Esophagus (tissue), 2 donors: ENCODE measurements around the gene ZNF181. TPM values are rescaled to one million over a fixed set of nuclear protein-coding genes. Genes with fewer than 3 reads are reported as not detected.
A peak's percentile ranks its signal among the peaks of the same experiment; 100 is the strongest.

ENCODE experiments used
- H3K27ac ChIP-seq, 2 donors: one replicate each; pipeline ENCODE4 v1.5.1; 2013; ENCODE audit warnings: low read depth in 2 of 2, mild to moderate bottlenecking in 2 of 2, inconsistent platforms in 1 of 2, low read length in 1 of 2, moderate library complexity in 1 of 2
- H3K27me3 ChIP-seq, 2 donors: one replicate each; pipeline ENCODE4 v1.6.1; 2013; ENCODE audit warnings: low read length in 2 of 2, control low read depth in 1 of 2, mild to moderate bottlenecking in 1 of 2; ENCODE audit not compliant: insufficient read depth in 2 of 2, control insufficient read depth in 1 of 2
- H3K36me3 ChIP-seq, 2 donors: one replicate each; pipeline ENCODE4 v1.6.1; 2013; ENCODE audit warnings: low read length in 1 of 2; ENCODE audit not compliant: control insufficient read depth in 2 of 2, insufficient read depth in 2 of 2
- H3K4me1 ChIP-seq, 2 donors: one replicate each; pipeline ENCODE4 v1.6.1; 2013; ENCODE audit warnings: low read length in 1 of 2; ENCODE audit not compliant: control insufficient read depth in 2 of 2, insufficient read depth in 2 of 2
- H3K4me3 ChIP-seq, 2 donors: one replicate each; pipeline ENCODE4 v1.5.1; 2013; ENCODE audit warnings: low read length in 2 of 2, mild to moderate bottlenecking in 2 of 2, low read depth in 1 of 2, moderate library complexity in 1 of 2
- H3K9me3 ChIP-seq, 2 donors: one replicate each; pipeline ENCODE4 v1.6.1; 2013; ENCODE audit warnings: mild to moderate bottlenecking in 2 of 2, low read depth in 1 of 2, low read length in 1 of 2, moderate library complexity in 1 of 2; ENCODE audit not compliant: control insufficient read depth in 2 of 2, insufficient read depth in 1 of 2
- WGBS, 2 donors: extraction: QIAGEN DNeasy Blood & Tissue Kit; methylation state at CpG; one replicate each; pipeline ENCODE4 v1.1.7; 2013; 5-methylcytosine and 5-hydroxymethylcytosine counted together
- polyA plus RNA-seq, 2 donors: library from polyadenylated mRNA; stranded (reverse); fragments of 200-250 nt; gene quantifications; one replicate each; pipeline ENCODE4 v1.2.3, GENCODE V29; 2013
- donor health status: healthy with polysubstance abuse.
- donor health status: Bipolar disorder and iron deficiency.

The ZNF181 gene
- polyA plus RNA-seq, 2 donors = 4.0 to 4.5 TPM

DNA sequence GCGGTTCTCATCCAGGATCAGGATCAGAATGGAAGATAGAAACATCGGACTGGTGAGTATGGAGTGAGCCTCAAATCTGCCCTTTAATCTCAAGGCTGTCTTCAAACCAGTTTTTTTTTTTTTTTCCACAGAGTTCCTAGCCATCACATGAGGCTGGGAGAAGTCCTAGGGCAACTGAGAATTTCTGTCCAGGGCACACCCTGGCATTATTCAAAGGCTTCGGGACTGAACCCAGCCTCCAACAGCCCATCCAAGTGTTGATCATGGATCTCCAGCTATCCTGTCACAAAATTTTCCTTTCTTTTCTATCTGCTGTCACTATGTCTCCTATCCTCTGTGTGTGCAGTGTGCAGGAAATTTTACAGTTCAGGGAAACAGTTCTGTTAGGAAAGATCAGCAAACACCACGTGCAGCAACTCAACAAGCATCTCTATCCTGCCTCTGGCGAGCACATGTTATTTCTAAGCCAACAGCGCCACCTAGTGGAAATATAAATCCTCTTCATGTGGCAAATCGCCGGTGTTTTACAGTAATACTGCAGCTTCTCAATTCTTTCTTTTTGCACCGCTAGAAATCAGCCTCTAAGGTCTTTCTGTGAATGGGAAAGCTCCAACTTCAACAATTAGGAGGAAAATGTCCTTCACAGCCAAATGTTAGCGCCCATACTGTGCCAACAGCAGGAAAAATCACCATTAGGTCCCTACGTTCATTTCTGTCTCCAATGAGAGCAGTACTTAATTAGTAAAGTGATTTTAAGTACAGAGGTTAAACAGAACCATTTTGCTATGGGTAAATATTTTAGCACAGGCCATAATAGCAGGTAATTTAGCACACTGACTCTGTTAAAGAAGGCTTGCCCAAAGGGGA, 21.4 kb upstream of the ZNF181 start:
- H3K36me3 ChIP-seq = no peaks in the 10 kb centered on the region
- WGBS, 2 donors = 33 to 37% methylated on average over 11 of the region's 11 CpGs
- H3K27me3 ChIP-seq = peaks cover 0 to 2% of the 10 kb centered on the region in 2 donors

DNA sequence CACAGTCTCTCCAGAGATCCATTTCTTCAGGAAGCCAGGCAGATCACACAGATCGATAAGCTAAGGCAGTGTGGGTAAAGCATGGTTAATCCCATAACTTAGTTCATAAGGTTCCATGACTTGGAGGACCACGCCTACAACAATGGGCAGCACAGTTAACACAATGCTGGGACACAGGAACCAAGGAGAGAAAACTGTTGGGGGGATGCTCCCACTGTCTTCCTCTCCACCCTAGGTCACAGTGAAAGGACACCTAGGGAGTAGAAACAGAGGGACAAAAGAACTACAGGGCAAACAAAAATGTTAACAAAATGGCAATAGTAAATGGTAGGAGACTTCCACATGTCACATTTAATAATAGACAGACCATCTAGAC, 20.8 kb upstream of the ZNF181 start:
- Histone ChIP-seq H3K4me1 (no peaks in the 10 kb centered on the region), H3K4me3 (no peak overlapping the region), H3K36me3 (no peaks in the 10 kb centered on the region), H3K27ac (no peak overlapping the region), H3K9me3 (no peaks in the 10 kb centered on the region), H3K27me3 (peaks cover 0 to 2% of the 10 kb centered on the region in 2 donors)
- 82 to 88% methylated on average over 2 of the region's 2 CpGs for WGBS, 2 donors

More for the DNA sequence above, 21.4 kb upstream of the ZNF181 start:
- H3K4me3 ChIP-seq = no peak overlapping the region
- H3K9me3 ChIP-seq = peaks cover under 1 to 2% of the 10 kb centered on the region in 2 donors
- no peaks in the 10 kb centered on the region for H3K4me1 ChIP-seq
- no peak overlapping the region for H3K27ac ChIP-seq

DNA sequence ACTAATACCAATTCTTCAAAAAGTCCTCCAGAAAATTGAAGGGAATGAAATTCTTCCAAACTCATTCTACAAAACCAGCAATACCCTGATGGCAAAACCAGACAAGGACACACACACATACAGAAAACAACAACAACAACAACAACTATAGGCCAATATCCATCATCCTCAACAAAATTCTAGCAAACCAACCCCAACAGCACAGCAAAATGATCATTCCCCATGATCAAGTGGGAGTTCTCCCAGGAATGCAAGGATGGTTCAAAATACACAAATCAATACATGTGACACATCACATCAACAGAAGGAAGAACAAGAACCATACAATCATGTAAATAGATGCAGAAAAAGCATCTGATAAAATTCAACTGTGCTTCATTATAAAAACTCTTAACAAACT, 18.7 kb upstream of the ZNF181 start:
- H3K4me3 ChIP-seq = no peak overlapping the region
- no peaks in the 10 kb centered on the region for H3K9me3 ChIP-seq
- no peaks in the 10 kb centered on the region for H3K4me1 ChIP-seq
- peaks cover 0 to 2% of the 10 kb centered on the region in 2 donors for H3K27me3 ChIP-seq
- no peaks in the 10 kb centered on the region for H3K36me3 ChIP-seq
- no peak overlapping the region for H3K27ac ChIP-seq

DNA sequence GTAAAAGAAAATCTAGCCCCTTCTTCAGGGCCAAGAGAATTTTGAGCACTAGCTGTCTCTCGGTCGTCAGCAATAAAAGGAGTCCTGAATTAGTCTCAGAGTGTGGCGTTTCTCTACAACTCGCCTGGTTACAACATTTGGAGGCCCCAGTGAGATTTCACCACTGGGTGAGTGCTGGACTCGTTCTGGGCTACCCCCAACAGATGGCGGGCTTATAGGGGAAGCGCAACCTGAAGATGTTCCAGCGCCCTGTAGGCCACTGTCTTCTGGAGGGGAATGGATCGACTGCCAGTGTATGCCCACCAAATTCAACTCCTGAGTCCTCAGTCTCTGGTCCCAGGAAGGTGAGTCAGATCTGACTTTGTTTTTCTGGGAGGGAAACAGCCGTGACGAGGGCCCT, 11.7 kb upstream of the ZNF181 start:
- H3K4me1 ChIP-seq = no peaks in the 10 kb centered on the region
- WGBS, 2 donors = 54 to 72% methylated on average over 11 of the region's 11 CpGs

DNA sequence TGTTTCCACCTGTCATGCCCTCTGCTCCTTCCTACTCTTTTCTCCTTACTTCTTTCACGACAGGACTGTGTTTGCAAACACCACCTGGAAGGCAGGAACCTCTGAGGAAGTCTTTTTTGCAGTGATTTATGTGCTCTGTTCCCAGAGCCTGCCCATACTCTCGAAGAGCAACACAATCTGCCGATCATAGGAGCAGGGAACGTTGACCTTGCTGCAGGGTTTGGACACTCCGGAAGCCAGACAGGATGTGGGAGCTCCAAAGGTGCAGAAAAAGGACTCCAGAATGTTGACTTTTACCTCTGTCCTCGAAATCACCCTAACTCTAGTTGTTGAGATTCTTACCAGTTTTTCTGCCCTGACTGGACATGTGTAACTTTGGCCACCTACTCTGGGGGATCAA, 8.6 kb upstream of the ZNF181 start:
- Histone ChIP-seq H3K27ac (no peak overlapping the region), H3K4me3 (no peak overlapping the region), H3K9me3 (no peaks in the 10 kb centered on the region), H3K27me3 (no peaks in the 10 kb centered on the region), H3K36me3 (no peaks in the 10 kb centered on the region), H3K4me1 (no peaks in the 10 kb centered on the region)
- 34 to 38% methylated on average over 6 of the region's 6 CpGs for WGBS, 2 donors

More for the DNA sequence above, 11.7 kb upstream of the ZNF181 start:
- Histone ChIP-seq H3K9me3 (no peaks in the 10 kb centered on the region), H3K27me3 (no peaks in the 10 kb centered on the region), H3K27ac (no peak overlapping the region), H3K4me3 (no peak overlapping the region), H3K36me3 (no peaks in the 10 kb centered on the region)

DNA sequence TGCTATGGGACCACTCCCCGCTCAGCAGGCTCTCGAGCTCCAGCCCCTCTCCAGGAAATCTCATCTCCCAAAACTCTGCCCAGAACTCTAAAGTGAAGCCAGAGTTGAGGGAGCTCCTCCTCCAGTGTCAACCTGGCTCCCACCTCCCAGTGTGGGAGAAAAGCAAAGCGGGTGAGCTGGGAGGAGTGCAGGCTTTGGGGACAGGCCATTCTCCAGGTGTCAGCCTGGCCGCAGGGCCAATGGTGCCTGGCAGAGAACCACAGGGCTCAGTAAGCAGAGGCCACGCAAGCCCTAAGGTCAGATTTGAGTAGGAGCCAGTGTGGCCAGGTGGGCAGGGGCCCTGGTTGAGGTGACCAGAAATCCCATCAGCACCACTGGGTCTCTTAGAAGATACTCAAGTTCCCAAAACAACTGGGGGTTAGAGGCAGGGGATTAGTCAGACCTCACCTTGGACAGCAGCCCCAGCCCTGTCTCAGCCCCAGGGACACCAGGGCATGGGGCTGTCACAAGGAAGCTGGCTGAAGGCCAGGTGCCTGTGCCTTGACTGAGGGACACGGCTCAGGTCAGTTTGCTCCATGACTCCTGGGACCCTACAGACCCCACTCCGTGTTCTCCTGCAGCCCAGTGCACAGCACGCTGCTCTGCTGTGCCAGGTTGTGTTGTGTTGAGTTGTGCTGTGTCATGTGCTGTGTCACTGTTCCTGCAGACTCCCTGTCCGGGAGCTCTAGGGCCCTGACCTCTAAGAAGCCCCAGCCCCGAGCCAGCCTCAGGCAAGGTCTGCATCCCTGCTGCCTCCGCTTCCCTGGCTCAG, 2.8 kb upstream of the ZNF181 start:
- Histone ChIP-seq H3K27ac (no peak overlapping the region), H3K4me3 (no peak overlapping the region), H3K4me1 (peaks cover 4 to 16% of the 10 kb centered on the region in 2 donors), H3K36me3 (peaks cover 0 to 4% of the 10 kb centered on the region in 2 donors), H3K27me3 (no peaks in the 10 kb centered on the region), H3K9me3 (peaks cover 0 to 3% of the 10 kb centered on the region in 2 donors)
- 85 to 86% methylated on average over 10 to 11 of the region's 11 CpGs for WGBS, 2 donors

DNA sequence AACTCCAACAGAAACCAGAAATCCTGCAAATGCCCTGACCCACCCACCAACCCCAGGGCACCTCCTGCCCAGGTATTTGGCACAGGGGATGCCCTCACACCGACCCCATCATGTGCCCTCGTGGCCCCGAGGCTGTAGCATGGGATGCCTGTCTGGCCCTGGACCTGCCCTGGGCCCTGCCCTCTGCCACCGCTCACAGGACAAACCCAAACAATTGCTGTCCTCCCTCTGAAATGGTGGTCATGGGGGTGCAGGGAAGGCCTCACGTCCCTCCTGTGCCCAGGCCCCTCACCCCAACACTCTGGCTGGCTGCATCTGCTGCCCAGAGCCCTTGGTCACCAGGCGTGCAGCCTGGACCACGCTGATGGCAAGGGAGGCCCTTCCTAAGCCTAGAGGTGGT, 2.1 kb upstream of the ZNF181 start:
- Histone ChIP-seq H3K9me3 (peaks cover 0 to 3% of the 10 kb centered on the region in 2 donors), H3K27ac (no peak overlapping the region), H3K4me1 (peaks cover 4 to 16% of the 10 kb centered on the region in 2 donors), H3K27me3 (no peaks in the 10 kb centered on the region), H3K36me3 (peaks cover 0 to 4% of the 10 kb centered on the region in 2 donors), H3K4me3 (no peak overlapping the region)
- 87 to 88% methylated on average over 7 of the region's 7 CpGs for WGBS, 2 donors

DNA sequence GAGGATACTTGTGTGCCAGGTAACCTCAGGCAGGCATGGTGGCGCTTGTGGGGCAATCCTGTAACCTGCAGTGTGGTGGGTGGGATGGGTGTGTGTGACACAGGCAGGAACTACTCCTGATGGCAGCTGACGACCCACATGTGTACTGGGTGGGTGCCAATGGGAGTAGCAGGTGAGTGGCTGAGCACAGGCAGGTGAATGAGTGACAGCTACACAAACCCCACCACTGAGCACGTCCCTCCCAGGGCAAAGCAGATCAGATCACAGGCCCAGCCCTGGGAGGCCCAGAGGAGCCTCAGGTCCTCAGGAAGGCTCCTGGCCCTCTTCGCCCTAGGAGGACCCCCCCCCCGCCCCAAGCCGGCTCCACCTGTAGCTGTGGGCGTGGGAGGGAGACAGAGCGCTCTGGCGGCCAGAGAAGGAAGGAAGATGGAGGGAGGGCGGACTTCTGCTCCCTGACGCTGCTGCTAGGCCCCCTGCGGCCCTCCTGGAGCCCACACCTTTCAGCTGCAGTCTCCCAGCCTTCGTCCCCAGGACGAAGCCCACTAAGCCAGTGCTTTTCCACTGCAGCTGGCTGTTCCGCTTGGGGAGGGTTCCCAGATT, 1.3 kb upstream of the ZNF181 start:
- H3K27me3 ChIP-seq = no peaks in the 10 kb centered on the region
- peaks cover 4 to 16% of the 10 kb centered on the region in 2 donors for H3K4me1 ChIP-seq
- peaks cover 0 to 5% of the 10 kb centered on the region in 2 donors for H3K9me3 ChIP-seq
- WGBS, 2 donors = 42% methylated on average over 15 of the region's 15 CpGs
- H3K4me3 ChIP-seq = peak overlapping the region; percentile 0 to 80
- H3K36me3 ChIP-seq = peaks cover 0 to 6% of the 10 kb centered on the region in 2 donors
- H3K27ac ChIP-seq = peak overlapping the region; percentile 27 to 93

DNA sequence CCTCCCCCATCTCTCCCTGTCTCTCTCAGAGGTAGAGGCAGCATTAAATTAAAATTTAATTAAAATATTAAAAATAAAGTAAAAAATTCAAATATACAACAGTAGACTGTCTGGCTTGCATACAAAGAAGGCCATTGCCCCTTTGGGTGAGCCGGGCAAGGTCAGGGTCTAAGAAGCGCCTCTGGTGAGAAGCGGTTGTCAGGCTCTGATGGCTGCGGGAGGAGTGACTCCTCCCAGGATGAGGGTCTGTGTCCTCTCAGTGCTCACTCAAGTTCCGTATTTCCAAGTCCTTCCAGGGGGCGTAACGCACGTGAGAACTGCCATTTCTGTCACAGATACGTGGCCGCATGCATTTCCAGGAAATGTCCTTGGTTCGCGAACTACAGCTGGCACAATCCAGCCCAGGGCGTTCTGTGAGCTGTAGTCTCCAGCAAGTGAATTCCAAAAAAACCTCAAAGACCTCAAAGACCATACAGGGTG, 737 bp upstream of the ZNF181 start:
- peak overlapping the region; percentile 77 to 80 for H3K4me3 ChIP-seq
- peak overlapping the region; percentile 93 to 95 for H3K27ac ChIP-seq
- WGBS, 2 donors = 2% methylated on average over 13 of the region's 13 CpGs

More for the DNA sequence above, 737 bp upstream of the ZNF181 start:
- peaks cover 4 to 16% of the 10 kb centered on the region in 2 donors for H3K4me1 ChIP-seq
- peaks cover 0 to 7% of the 10 kb centered on the region in 2 donors for H3K36me3 ChIP-seq
- H3K27me3 ChIP-seq = no peaks in the 10 kb centered on the region
- H3K9me3 ChIP-seq = peaks cover 0 to 6% of the 10 kb centered on the region in 2 donors
